OCI-LY1 (cell line): Measurements from ENCODE around the gene DDX24.

ENCODE experiments used
- H2AFZ ChIP-seq: fragments of 200-600 bp; sonication (generic), shearing (Covaris generic); 2 replicates; pipeline ENCODE4 v1.6.0; 2014; ENCODE audit warnings: antibody characterized with exemption, mild to moderate bottlenecking, low read length
- H3F3A ChIP-seq: fragments of 200-600 bp; sonication (generic), shearing (Covaris generic); 2 replicates; pipeline ENCODE4 v1.6.0; 2014; ENCODE audit warnings: mild to moderate bottlenecking, antibody characterized with exemption, low read length, moderate library complexity; ENCODE audit not compliant: insufficient read depth
- H3K27ac ChIP-seq: fragments of 200-600 bp; sonication (generic); 2 replicates; pipeline ENCODE4 v1.5.1; 2014; ENCODE audit warnings: low read length, mixed run types, mild to moderate bottlenecking, low read depth; ENCODE audit not compliant: poor library complexity, severe bottlenecking
- H3K27me3 ChIP-seq: fragments of 200-600 bp; sonication (generic); 2 replicates; pipeline ENCODE4 v1.6.0; 2014; ENCODE audit warnings: antibody characterized with exemption, mild to moderate bottlenecking, low read length, moderate library complexity; ENCODE audit not compliant: insufficient read depth
- H3K36me3 ChIP-seq: fragments of 200-600 bp; sonication (generic); 2 replicates; pipeline ENCODE4 v1.6.1; 2014; ENCODE audit warnings: mild to moderate bottlenecking, antibody characterized with exemption, low read length, moderate library complexity, mixed read lengths; ENCODE audit not compliant: insufficient read depth
- H3K4me1 ChIP-seq: fragments of 200-600 bp; sonication (generic); 2 replicates; pipeline ENCODE4 v1.5.1; 2014; ENCODE audit warnings: mild to moderate bottlenecking, low read length, moderate library complexity; ENCODE audit not compliant: insufficient read depth, severe bottlenecking
- H3K4me2 ChIP-seq: fragments of 200-600 bp; sonication (generic), shearing (Covaris generic); 2 replicates; pipeline ENCODE4 v1.6.1; 2014; ENCODE audit warnings: low read length
- H3K4me3 ChIP-seq: fragments of 200-600 bp; sonication (generic); 2 replicates; pipeline ENCODE4 v1.5.1; 2014; ENCODE audit warnings: low read length, low read depth, mild to moderate bottlenecking, mixed read lengths; ENCODE audit not compliant: poor library complexity, severe bottlenecking
- H3K79me2 ChIP-seq: fragments of 200-600 bp; shearing (Covaris generic); 2 replicates; pipeline ENCODE4 v1.6.1; 2016; ENCODE audit warnings: mixed run types, low read length, mixed read lengths; ENCODE audit not compliant: insufficient read depth
- H3K9ac ChIP-seq: fragments of 200-600 bp; sonication (generic), shearing (Covaris generic); 2 replicates; pipeline ENCODE4 v1.6.1; 2014; ENCODE audit warnings: mild to moderate bottlenecking, low read length, mixed read lengths
- H3K9me2 ChIP-seq: fragments of 200-600 bp; sonication (generic), shearing (Covaris generic); 2 replicates; pipeline ENCODE4 v1.6.1; 2014; ENCODE audit warnings: low read depth, mild to moderate bottlenecking, low read length, mixed read lengths
- H3K9me3 ChIP-seq: fragments of 200-600 bp; shearing (Covaris generic); 2 replicates; pipeline ENCODE4 v1.6.1; 2014; ENCODE audit warnings: low read length, mixed read lengths
- H4K20me1 ChIP-seq: fragments of 200-600 bp; sonication (generic), shearing (Covaris generic); 2 replicates; pipeline ENCODE4 v1.6.0; 2016; ENCODE audit warnings: mild to moderate bottlenecking, low read length; ENCODE audit not compliant: insufficient read depth
- CTCF ChIP-seq: fragments of 200-600 bp; sonication (generic), shearing (Covaris generic); IDR thresholded peaks from 2 replicates; pipeline ENCODE4 v1.5.1; 2017; ENCODE audit warnings: mild to moderate bottlenecking, antibody characterized with exemption, low read length, moderate library complexity, mixed read lengths
- EZH2 ChIP-seq: fragments of 200-600 bp; sonication (generic), shearing (Covaris generic); IDR thresholded peaks from 2 replicates; pipeline ENCODE4 v1.8.0; 2017; ENCODE audit warnings: borderline replicate concordance, mixed run types, mild to moderate bottlenecking, antibody characterized with exemption, low read length, moderate library complexity, mixed read lengths

Gene DDX24

GRCh38 chr14:94030571-94030970, 50.4 kb downstream of the DDX24 start:
- Histone ChIP-seq H3K4me3 (no peak overlapping the region), H3K36me3 (no peaks in the 10 kb centered on the region), H4K20me1 (no peaks in the 10 kb centered on the region), H3K4me1 (peaks cover 11% of the 10 kb centered on the region), H3K4me2 (no peak overlapping the region), H2AFZ (no peak overlapping the region), H3K9me2 (no peaks in the 10 kb centered on the region), H3K9me3 (no peaks in the 10 kb centered on the region), H3K9ac (no peak overlapping the region), H3F3A (no peaks in the 10 kb centered on the region), H3K27ac (no peak overlapping the region), H3K27me3 (no peaks in the 10 kb centered on the region), H3K79me2 (no peaks in the 10 kb centered on the region)
- no peak for TF ChIP-seq EZH2
- no peak for TF ChIP-seq CTCF

- Histone ChIP-seq H3K9ac (no peak overlapping the region), H4K20me1 (no peaks in the 10 kb centered on the region), H3K27ac (no peak overlapping the region), H3K9me3 (no peaks in the 10 kb centered on the region), H3K36me3 (no peaks in the 10 kb centered on the region), H3K4me2 (no peak overlapping the region), H3K4me3 (no peak overlapping the region), H3K79me2 (no peaks in the 10 kb centered on the region), H3K9me2 (no peaks in the 10 kb centered on the region), H3F3A (no peaks in the 10 kb centered on the region), H3K4me1 (peaks cover 11% of the 10 kb centered on the region), H2AFZ (no peak overlapping the region), H3K27me3 (no peaks in the 10 kb centered on the region)
- TF ChIP-seq CTCF: no peak
- TF ChIP-seq EZH2: no peak
Observed at GRCh38 chr14:94029671-94030203, 51.3 kb downstream of the DDX24 start.

GRCh38 chr14:94029265-94029664, 51.7 kb downstream of the DDX24 start:
- Histone ChIP-seq H3K27ac (no peak overlapping the region), H3K36me3 (no peaks in the 10 kb centered on the region), H3K27me3 (no peaks in the 10 kb centered on the region), H3K4me2 (no peak overlapping the region), H3K9ac (no peak overlapping the region), H3K9me3 (no peaks in the 10 kb centered on the region), H3K79me2 (no peaks in the 10 kb centered on the region), H3K4me3 (no peak overlapping the region), H3K9me2 (no peaks in the 10 kb centered on the region), H3F3A (no peaks in the 10 kb centered on the region), H2AFZ (no peak overlapping the region), H3K4me1 (peaks cover 11% of the 10 kb centered on the region), H4K20me1 (no peaks in the 10 kb centered on the region)
- TF ChIP-seq CTCF (no peak), EZH2 (no peak)
